A549 (cell line): ENCODE measurements around the gene DNAJC7.

Experiments
- CBX8 ChIP-seq: fragments of 200-600 bp; sonication (generic); IDR thresholded peaks from 2 replicates; pipeline ENCODE4 v1.6.1; 2016
- CTCF ChIP-seq: fragments of >200 bp; sonication (Bioruptor Twin); formaldehyde crosslinking; IDR thresholded peaks from 3 replicates; pipeline ENCODE4 v1.5.1; 2016
- POLR2A ChIP-seq: IDR thresholded peaks from 2 replicates; pipeline ENCODE4 v1.6.1; 2012; ENCODE audit warnings: mild to moderate bottlenecking, low read length
- RCOR1 ChIP-seq: fragments of 150-350 bp; IDR thresholded peaks from 2 replicates; pipeline ENCODE4 v1.6.1; 2014; ENCODE audit warnings: antibody characterized with exemption, low read length, low read depth
- REST ChIP-seq: fragments of 200-600 bp; sonication (generic); IDR thresholded peaks from 2 replicates; pipeline ENCODE4 v1.6.1; 2016; ENCODE audit warnings: antibody characterized with exemption, mild to moderate bottlenecking, moderate library complexity
- SMC3 ChIP-seq: fragments of >200 bp; sonication (Bioruptor Twin); formaldehyde crosslinking; IDR thresholded peaks from 3 replicates; pipeline ENCODE4 v1.6.1; 2018; ENCODE audit warnings: inconsistent platforms
- TF ChIP-seq, protein P1 (sequence below): IDR thresholded peaks from 2 replicates; pipeline ENCODE4 v1.6.1; 2012; ENCODE audit warnings: low read depth, borderline replicate concordance

GRCh38 chr17:42045719-42046118 is 28.5 kb upstream of the DNAJC7 start:
- TF ChIP-seq POLR2A (no peak), CTCF (no peak), SMC3 (no peak), CBX8 (no peak), RCOR1 (no peak), REST (no peak)
- TF ChIP-seq, protein P1, sequence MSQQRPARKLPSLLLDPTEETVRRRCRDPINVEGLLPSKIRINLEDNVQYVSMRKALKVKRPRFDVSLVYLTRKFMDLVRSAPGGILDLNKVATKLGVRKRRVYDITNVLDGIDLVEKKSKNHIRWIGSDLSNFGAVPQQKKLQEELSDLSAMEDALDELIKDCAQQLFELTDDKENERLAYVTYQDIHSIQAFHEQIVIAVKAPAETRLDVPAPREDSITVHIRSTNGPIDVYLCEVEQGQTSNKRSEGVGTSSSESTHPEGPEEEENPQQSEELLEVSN = no peak
